ENCODE measurements around the gene PSMC4.

Gene PSMC4

GRCh38 chr19:40009674-40010073 is 38.7 kb downstream of the PSMC4 start:
- H3K36me3 ChIP-seq (ENCODE audit: control insufficient read depth in 2 of 2, insufficient read depth in 2 of 2, low read length in 2 of 2), result peaks cover 34 to 50% of the 10 kb centered on the region in 2 donors
- no peak overlapping the region for H3K27ac ChIP-seq (ENCODE audit: low read length)
- H3K4me3 ChIP-seq (ENCODE audit: low read length in 2 of 2), result no peak overlapping the region
- no peaks in the 10 kb centered on the region for H3K27me3 ChIP-seq (ENCODE audit: control insufficient read depth in 1 of 2, insufficient read depth in 2 of 2, low read length in 2 of 2)
- H3K4me1 ChIP-seq (ENCODE audit: control insufficient read depth, insufficient read depth, low read length), result no peaks in the 10 kb centered on the region
- no peak overlapping the region for H3K9ac ChIP-seq (ENCODE audit: low read length in 2 of 2)
- H3K9me3 ChIP-seq (ENCODE audit: control insufficient read depth in 2 of 2, low read length in 2 of 2), result peaks cover 14 to 19% of the 10 kb centered on the region in 2 donors

- H3K27me3 ChIP-seq (ENCODE audit: control insufficient read depth in 1 of 2, insufficient read depth in 2 of 2, low read length in 2 of 2), result no peaks in the 10 kb centered on the region
- no peak overlapping the region for H3K4me3 ChIP-seq (ENCODE audit: low read length in 2 of 2)
- no peak overlapping the region for H3K9ac ChIP-seq (ENCODE audit: low read length in 2 of 2)
- H3K36me3 ChIP-seq (ENCODE audit: control insufficient read depth in 2 of 2, insufficient read depth in 2 of 2, low read length in 2 of 2), result peaks cover 25 to 35% of the 10 kb centered on the region in 2 donors
- no peak overlapping the region for H3K27ac ChIP-seq (ENCODE audit: low read length)
- no peaks in the 10 kb centered on the region for H3K4me1 ChIP-seq (ENCODE audit: control insufficient read depth, insufficient read depth, low read length)
- peaks cover 38 to 46% of the 10 kb centered on the region in 2 donors for H3K9me3 ChIP-seq (ENCODE audit: control insufficient read depth in 2 of 2, low read length in 2 of 2)
These were observed 43.0 kb downstream of the PSMC4 start for GRCh38 chr19:40013991-40014390.

GRCh38 chr19:40023969-40024368 is 53.0 kb downstream of the PSMC4 start:
- H3K4me1 ChIP-seq (ENCODE audit: control insufficient read depth, insufficient read depth, low read length), result no peaks in the 10 kb centered on the region
- H3K9me3 ChIP-seq (ENCODE audit: control insufficient read depth in 2 of 2, low read length in 2 of 2), result peaks cover 33 to 54% of the 10 kb centered on the region in 2 donors
- no peak overlapping the region for H3K27ac ChIP-seq (ENCODE audit: low read length)
- H3K27me3 ChIP-seq (ENCODE audit: control insufficient read depth in 1 of 2, insufficient read depth in 2 of 2, low read length in 2 of 2), result no peaks in the 10 kb centered on the region
- H3K36me3 ChIP-seq (ENCODE audit: control insufficient read depth in 2 of 2, insufficient read depth in 2 of 2, low read length in 2 of 2), result no peaks in the 10 kb centered on the region
- H3K4me3 ChIP-seq (ENCODE audit: low read length in 2 of 2), result peak overlapping the region in 1 of 2 donors; percentile 9
- no peak overlapping the region for H3K9ac ChIP-seq (ENCODE audit: low read length in 2 of 2)

- H3K4me3 ChIP-seq (ENCODE audit: low read length in 2 of 2), result no peak overlapping the region
- H3K9me3 ChIP-seq (ENCODE audit: control insufficient read depth in 2 of 2, low read length in 2 of 2), result peaks cover 39 to 66% of the 10 kb centered on the region in 2 donors
These were observed 55.1 kb downstream of the PSMC4 start for GRCh38 chr19:40025938-40026596.

GRCh38 chr19:40026597-40026970 is 55.6 kb downstream of the PSMC4 start:
- Histone ChIP-seq H3K36me3 (ENCODE audit: control insufficient read depth in 2 of 2, insufficient read depth in 2 of 2, low read length in 2 of 2) (no peaks in the 10 kb centered on the region), H3K4me3 (ENCODE audit: low read length in 2 of 2) (peak overlapping the region in 1 of 2 donors; percentile 10), H3K27me3 (ENCODE audit: control insufficient read depth in 1 of 2, insufficient read depth in 2 of 2, low read length in 2 of 2) (no peaks in the 10 kb centered on the region), H3K27ac (ENCODE audit: low read length) (no peak overlapping the region), H3K4me1 (ENCODE audit: control insufficient read depth, insufficient read depth, low read length) (no peaks in the 10 kb centered on the region), H3K9ac (ENCODE audit: low read length in 2 of 2) (no peak overlapping the region), H3K9me3 (ENCODE audit: control insufficient read depth in 2 of 2, low read length in 2 of 2) (peaks cover 42 to 71% of the 10 kb centered on the region in 2 donors)

More at GRCh38 chr19:40025938-40026596, 55.1 kb downstream of the PSMC4 start:
- Histone ChIP-seq H3K27me3 (ENCODE audit: control insufficient read depth in 1 of 2, insufficient read depth in 2 of 2, low read length in 2 of 2) (no peaks in the 10 kb centered on the region), H3K27ac (ENCODE audit: low read length) (no peak overlapping the region), H3K9ac (ENCODE audit: low read length in 2 of 2) (no peak overlapping the region), H3K36me3 (ENCODE audit: control insufficient read depth in 2 of 2, insufficient read depth in 2 of 2, low read length in 2 of 2) (no peaks in the 10 kb centered on the region), H3K4me1 (ENCODE audit: control insufficient read depth, insufficient read depth, low read length) (no peaks in the 10 kb centered on the region)
